DMS114 treated with DMSO at 0.1 percent for 48 hours (cell line): ENCODE results near the gene N4BP2.
"Not testable (repeated sequence)": the region's sequence is repeated elsewhere in the genome, so short reads cannot be mapped to it uniquely, and the experiment has no call there.

Experiments
- DNase-seq: peaks from one replicate; lab custom pipeline; 2025; ENCODE audit not compliant: unreplicated experiment; lab: John Stamatoyannopoulos, UW

Gene N4BP2

DNA sequence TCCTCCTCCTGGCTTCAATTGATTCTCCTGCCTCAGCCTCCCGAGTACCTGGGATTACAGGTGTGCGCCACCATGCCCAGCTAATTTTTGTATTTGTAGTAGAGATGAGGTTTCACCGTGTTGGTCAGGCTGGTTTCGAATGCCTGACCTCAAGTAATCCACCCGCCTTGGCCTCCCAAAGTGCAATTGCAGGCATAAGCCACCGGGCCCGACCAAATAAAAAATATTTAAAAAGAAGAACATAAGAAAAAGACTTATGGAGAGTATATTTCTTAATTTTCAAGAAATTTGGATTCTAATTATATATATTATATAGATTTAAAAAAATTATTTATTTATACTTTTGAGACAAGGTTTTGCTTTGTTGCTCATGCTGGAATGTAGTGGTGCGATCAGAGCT, 29.8 kb downstream of the N4BP2 start:
- no peak for DNase-seq

DNA sequence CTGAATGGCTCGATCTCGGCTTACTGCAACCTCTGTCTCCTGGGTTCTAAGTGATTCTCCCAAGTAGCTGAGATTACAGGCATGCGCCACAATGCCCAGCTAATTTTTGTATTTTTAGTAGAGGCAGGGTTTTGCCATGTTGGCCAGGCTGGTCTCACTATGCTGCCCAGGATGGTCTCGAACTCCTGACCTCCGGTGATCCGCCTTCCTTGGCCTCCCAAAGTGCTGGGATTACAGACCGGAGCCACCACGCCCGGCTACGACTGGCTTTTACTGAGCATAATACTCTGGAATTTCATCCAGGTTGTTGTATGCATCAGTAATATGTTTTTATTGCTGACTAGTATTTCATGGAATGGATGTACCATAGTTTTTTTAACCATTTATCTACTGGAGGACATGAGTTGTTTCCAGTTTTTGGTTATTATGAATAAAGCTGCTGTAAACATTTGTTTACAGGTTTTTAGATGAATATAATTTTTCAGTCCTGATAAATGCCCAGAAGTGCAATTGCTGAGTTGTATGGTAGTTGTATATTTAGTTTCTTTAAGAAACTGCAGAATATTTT, 31.2 kb downstream of the N4BP2 start:
- no peak for DNase-seq

DNA sequence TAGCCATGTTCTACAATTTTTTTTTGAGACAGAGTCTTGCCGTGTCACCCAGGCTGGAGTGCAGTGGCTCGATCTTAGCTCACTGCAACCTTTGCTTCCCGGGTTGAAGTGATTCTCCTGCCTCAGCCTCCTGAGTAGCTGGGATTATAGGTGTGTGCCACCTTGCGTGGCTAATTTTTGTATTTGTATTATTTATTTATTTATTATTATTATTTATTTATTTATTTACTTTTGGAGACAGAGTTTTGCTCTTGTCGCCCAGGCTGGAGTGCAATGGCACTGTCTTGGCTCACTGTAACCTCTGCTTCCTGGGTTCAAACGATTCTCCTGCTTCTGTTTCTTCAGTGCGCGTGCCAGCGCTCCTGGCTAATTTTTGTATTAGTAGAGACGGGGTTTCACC, 36.8 kb downstream of the N4BP2 start:
- not testable (repeated sequence) for DNase-seq

DNA sequence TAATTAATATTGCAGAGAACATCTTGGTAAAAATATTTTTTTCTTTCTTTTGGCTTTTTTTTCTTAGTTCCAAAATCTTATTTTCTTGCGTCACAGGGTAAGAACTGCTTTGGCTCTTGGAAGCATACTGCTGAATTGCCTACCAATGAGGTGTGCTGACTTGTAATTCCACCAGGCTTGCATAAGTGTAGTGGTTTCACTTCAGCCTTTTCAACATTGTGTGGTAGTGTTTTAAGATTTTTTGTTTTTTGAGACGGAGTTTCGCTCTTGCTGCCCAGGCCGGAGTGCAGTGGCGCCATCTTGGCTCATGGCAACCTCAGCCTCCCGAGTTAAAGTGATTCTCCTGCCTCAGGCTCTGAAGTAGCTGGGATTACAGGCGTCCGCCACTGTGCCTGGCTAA, 42.4 kb downstream of the N4BP2 start:
- no peak for DNase-seq

DNA sequence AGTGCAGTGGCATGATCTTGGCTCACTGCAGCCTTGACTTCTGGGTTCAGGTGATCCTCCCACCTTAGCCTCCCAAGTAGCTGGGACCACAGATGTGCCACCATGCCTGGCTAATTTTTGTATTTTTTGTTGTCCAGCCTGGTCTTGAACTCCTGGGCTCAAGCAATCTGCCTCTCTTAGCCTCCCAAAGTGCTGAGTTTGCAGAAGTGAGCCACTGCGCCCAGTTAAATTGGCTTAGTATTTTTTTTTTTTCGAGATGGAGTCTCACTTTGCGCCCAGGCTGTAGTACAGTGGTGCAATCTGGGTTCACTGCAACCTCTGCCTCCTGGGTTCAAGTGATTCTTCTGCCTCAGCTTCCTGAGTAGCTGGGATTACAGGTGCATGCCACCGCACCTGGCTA, 50.5 kb downstream of the N4BP2 start:
- not testable (repeated sequence) for DNase-seq

DNA sequence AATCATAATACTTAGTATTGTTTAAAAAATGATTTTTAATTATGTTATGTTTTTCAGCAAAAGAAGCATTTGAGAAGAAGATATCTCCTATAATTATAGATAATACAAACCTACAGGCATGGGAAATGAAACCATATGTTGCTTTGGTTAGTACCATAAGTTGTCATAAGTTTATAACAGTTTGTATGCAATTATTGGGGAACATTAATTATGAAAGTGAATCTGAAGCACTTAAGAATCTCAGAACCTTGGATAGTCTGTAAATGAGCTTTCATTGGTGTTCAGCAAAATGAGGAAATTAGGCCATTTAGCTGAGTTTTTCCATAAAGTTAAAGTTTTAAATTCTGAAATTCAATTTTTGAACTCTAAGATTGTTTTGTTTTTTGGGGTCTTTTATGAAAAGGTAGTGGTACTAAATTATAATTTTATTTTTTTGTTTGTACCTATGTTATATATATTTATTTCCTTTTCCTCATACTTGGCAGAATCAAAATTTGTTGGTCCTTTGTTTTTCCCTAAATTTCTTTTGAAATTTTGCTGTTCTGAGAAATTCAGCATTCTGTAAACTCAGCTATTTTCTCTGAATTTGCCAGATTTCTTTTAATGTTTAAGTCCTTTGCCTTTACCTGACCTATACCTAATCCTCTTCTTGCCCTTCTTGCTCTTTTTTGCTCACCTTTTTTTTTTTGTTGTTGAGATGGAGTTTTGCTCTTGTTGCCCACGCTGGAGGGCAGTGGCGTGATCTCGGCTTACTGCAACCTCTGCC, 55.6 kb downstream of the N4BP2 start:
- DNase-seq, result no peak

DNA sequence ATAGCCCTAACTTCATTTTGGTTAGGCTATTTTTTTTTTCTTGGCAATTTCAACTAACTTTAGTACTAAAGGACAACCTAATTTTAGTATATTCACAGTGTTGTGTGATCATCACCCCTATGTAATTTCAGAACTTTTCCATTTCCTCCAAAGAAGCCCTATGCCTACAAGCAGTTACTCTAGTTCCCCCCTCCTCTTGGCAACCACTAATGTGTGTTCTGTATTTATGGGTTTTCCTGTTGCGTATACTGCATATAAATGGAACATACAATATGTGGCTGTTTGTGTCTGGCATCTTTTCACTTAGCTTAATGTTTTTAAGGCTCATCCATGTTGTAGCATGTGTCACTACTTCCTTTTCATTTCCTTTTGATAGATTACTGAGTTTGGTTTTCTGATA, 57.6 kb downstream of the N4BP2 start:
- no peak for DNase-seq

DNA sequence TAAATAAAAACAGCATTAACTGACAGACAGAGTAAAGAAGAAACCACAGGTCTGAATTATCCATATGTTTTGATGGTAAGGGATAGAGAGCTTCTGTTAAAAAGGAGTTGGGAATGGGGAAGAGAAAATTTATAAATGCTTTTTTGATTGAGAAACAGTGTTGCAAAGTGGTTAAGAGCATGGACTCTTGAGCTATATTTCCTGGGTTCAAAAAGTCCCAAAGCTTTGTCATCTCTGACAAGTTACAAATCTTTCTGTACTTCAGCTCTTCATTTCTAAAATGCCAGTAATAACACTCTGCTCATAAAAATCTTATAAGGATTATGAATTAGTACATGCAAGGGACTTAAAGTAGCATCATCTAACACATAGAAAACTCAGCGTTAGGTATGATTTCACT, 62.2 kb downstream of the N4BP2 start:
- no peak for DNase-seq

DNA sequence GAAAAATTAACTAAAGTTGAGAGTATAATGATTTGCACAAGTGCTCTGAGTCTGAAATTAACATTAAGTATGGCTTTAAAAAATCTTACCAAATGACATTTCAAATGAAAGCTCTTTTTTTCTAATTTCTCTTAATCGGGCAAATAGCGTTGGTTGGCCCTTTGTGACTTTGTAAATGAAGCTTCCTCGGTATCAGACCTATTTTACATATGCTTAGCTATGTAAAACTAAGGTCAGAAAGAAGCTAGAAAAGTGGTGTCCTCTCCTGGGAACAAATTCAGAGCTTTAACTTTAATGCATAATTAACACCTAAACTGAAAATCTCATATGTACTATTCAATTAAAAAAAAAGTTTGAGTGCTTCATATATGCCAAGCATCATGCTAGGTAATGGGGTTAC, 62.7 kb downstream of the N4BP2 start:
- DNase-seq, result no peak

DNA sequence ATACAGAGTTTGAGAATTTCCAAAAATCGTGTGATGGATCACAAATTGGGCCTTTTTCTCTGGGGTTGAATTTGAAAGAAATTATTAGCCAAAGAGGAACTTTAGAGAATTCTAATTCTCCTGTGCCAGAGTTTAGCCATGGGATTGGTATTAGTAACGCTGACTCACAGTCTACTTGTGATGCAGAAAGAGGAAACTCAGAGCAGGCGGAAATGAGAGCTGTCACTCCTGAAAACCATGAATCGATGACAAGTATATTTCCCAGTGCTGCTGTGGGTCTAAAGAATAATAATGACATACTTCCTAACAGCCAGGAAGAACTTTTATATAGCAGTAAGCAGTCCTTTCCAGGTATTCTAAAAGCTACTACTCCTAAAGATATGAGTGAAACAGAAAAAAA, 64.9 kb downstream of the N4BP2 start:
- no peak for DNase-seq

DNA sequence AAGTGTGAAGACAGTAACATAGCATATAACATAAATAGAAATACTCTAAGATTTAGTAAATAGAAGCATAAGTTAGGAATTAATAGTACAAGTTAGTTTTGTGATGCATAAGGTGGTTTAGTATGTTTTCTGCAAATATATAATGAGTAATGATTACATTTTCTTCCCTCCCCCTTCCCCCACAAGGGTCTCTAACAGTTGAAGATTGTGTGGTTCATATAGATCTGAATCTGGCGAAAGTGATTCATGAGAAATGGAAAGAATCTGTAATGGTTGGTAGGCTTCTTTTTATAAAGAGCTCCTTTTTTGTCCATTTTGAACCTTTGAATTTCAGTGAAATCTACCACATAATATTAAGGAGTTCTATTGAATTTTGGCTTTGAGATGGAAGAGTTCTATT, 66.3 kb downstream of the N4BP2 start:
- DNase-seq, result no peak

DNA sequence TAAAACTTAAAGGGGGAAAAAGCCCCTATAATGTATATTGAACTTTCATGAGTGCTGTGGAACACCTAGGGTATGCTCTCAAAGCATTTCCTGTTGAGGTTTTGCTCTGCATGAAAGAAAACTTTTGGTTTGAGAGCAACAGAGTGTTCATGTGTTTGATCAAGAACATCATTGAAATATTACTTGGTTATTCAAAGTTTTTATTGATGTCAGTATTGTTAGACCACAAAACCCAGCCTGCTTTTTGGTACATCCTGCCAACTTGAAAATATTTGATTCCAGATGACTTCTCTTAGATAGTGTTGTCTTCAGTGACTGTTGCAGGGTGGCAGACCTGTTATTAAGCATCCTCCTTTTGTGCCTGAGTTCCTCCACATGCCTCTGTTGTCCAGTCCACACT, 68.0 kb downstream of the N4BP2 start:
- no peak for DNase-seq

DNA sequence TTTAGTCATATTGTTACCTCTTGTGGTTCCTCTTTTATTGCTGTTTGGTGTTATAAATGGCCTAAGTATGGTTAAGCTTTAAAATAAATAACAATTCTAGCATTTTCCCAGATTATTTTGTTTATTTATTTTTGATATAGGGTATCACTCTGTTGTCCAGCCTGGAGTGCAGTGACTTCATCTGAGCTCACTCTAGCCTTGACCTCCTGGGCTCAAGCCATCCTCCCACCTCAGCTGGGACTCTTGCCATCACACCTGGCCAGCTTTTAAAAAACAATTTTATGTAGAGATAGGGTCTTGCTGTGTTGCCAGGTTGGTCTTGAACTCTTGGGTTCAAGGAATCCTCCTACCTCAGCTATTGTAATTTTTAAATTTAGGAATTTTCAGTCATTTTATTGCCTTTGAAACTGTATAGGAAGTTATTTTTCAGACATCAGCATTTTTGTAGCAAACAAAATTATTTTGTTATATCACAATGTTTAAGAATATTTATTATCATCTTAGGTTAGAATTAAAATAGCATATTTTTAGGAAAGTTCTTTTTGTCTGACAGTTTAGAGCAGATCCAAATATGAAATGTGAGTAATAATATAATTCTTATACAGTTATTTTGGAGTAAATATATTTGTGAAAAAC, 73.9 kb downstream of the N4BP2 start:
- DNase-seq, result no peak

DNA sequence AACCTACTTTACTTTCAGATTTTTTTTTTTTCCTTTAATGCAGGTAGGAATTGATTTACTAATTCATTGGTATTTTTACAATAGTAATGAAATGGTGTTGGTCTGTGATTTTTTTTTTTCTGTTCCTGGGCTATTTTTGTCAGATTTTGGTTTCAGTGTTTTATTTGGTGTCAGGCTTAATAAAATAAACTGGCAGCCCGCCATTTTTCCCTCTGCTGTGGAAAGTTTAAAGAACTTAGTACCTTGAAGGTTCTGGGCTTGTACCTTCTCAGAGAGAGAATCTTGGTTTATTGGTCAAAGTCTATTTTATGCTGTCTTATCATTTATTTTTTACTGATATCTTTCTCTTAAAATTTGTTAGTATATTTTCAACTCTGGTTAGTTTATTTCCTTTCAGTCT, 76.2 kb downstream of the N4BP2 start:
- DNase-seq, result no peak

DNA sequence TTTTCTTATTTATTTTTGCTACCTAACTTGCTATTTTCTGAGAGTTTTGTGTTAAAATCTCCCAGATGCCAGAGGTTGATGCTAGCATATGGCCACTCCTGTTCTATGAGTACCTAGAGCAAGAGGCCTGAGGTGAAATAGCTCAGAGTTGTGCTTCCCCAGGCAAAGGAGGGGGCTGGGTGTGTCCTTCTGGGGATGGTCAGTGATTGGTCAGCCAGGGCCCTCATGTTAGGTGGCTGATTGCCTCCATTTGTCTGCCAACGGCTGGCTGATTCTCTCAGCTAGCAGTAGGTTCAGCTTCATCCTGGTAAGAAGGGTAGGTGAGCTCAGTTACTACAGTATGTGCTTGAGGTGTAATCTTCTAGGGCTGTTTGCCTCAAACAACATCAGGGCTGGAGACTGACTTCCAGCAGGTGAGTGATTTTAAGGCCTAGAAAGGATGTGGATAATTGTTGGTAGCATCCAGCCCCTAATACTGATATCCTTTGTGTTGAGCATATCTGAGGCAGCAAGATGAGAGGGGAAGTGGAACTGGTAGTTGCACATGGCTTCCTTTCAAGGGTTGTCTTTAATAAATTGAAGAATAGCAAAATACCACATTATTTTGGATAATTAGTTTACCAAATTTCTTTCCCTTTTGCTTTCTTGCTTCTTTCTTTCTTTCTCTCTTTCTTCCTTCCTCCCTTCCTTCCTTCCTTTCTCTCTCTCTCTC, 77.7 kb downstream of the N4BP2 start:
- DNase-seq, result no peak

DNA sequence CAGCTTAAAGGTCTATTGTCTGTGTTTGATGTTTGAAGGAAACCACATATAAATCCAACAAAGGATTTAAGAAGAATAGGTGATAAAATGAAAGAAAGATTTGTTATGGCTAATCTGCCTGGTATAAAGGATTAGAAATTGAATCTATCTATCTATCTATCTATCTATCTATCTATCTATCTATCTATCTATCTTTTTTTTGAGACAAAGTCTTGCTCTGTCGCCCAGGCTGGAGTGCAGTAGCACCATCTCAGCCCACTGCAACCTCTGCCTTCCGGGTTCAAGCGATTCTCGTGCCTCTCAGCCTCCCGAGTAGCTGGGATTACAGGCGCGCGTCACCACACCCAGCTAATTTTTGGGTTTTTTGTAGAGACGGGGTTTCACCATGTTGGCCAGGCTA, 79.6 kb downstream of the N4BP2 start:
- DNase-seq, result not testable (repeated sequence)

DNA sequence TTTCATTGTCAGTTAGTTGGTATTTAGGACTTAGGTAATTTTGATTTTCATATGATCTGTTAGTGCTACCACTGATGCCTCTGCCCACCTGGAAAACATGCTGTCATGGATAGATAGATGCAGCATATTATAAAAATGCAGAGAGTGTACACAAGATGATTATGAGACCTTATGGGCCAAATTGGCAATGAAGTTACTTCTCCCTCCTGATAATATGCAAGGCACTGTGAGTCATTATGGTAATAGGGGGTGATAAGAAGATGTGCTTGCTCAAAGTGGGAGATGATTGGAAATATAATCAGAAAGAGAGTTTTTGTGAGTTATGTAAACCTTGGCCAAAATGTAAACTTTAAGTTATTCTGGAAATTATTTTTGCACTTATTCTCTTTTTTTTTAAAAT, 83.5 kb downstream of the N4BP2 start:
- DNase-seq, result no peak

DNA sequence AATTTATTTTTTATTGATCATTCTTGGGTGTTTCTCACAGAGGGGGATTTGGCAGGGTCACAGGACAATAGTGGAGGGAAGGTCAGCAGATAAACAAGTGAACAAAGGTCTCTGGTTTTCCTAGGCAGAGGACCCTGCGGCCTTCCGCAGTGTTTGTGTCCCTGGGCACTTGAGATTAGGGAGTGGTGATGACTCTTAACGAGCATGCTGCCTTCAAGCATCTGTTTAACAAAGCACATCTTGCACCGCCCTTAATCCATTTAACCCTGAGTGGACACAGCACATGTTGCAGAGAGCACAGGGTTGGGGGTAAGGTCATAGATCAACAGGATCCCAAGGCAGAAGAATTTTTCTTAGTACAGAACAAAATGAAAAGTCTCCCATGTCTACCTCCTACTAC, 83.9 kb downstream of the N4BP2 start:
- not testable (repeated sequence) for DNase-seq

DNA sequence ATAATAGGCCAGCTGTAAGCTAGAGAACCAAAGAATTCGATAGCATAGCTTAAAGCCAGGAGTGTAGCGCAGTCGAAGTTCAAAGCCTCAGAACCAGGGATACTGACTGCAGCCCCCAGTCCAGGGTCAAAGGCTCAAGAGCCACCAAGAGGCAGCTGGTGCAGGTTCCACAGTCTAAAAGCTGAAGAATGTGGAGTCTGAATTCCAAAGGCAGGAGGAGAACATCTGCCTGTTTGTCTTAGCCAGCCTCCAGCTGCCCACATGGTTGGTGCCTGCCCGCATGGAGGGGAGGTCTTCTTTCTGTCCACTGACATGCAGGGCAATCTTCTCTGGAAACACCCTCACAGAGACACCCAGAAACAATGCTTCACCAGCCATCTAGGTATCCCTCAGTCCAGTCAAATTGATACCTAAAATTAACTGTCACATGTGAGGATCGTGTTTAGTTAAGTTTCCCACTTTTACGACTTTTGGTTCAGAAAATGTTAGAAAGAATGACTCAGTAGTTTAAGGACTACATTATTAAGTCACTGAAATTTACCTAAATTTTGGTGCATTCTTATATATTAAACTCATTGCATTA, 87.4 kb downstream of the N4BP2 start:
- DNase-seq, result no peak

DNA sequence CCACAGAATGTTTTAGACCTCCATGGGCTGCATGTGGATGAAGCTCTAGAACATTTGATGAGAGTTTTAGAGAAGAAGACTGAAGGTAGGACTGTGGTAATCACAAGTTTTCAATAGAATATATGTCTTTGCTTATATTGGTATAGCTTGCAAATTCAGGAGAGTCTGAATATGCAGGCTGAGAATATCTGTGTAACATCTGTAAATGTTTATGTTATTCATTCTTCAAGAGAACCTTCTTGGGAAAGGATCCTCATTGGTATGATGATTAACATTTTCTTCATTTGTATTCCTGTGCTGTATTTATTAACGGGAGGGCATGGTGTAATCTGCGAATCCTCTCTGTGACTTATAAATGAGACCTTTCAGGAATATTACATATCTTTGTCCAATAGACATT, 88.1 kb downstream of the N4BP2 start:
- no peak for DNase-seq

DNA sequence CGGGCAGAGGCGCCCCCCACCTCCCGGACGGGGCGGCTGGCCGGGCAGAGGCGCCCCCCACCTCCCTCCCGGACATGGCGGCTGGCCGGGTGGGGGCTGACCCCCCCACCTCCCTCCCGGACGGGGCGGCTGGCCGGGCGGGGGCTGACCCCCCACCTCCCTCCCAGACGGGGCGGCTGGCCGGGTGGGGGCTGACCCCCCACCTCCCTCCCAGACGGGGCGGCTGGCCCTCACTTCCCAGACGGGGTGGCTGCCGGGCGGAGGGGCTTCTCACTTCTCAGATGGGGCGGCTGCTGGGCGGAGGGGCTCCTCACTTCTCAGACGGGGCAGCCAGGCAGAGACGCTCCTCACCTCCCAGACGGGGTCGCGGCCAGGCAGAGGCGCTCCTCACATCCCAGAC, 90.8 kb downstream of the N4BP2 start:
- DNase-seq, result not testable (repeated sequence)

DNA sequence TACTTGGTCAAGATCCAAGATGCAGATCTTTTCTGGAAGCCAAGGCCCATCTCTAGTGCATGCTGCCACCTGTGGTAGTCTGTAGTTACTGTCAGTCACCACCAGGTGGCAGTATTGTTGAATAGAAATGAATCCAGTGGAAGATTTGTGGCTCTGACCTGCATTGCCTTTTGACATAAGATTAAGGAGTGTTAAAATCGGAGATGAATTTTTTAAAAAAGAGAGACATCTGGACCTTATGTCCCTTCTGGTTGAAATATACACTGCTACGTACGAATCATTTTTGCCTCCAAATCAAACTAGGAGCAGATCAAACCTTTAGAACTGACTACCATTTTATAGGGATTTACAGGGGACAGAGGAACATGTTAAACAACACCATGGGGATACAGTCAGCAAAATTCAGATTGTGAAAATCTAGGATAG, 93.3 kb downstream of the N4BP2 start:
- DNase-seq, result peak; percentile 30
